Inferior parietal cortex (tissue), 1 donor: ENCODE measurements around the gene SYMPK.

Experiments
- DNase-seq: peaks from one replicate; pipeline ENCODE4 v3.0.0-alpha.2; 2016; ENCODE audit errors: extremely low spot score

The SYMPK gene

GRCh38 chr19:45866400-45867176 lies 3.6 kb upstream of the SYMPK start:
- no peak for DNase-seq

GRCh38 chr19:45865269-45865948 lies 2.5 kb upstream of the SYMPK start:
- DNase-seq = no peak

GRCh38 chr19:45864629-45865082 lies 1.7 kb upstream of the SYMPK start:
- no peak for DNase-seq

- peak; percentile 22 for DNase-seq
Measured at GRCh38 chr19:45863840-45864628, 1.1 kb upstream of the SYMPK start, which contains the start of gene FOXA3. TSS of gene FOXA3 (plus strand) at chr19:45864326. CDS start at chr19:45864457, 131 bp downstream.

- DNase-seq = no peak
Measured at GRCh38 chr19:45863335-45863839, 440 bp upstream of the SYMPK start.

GRCh38 chr19:45862271-45862563 lies 730 bp downstream of the SYMPK start:
- no peak for DNase-seq

GRCh38 chr19:45860359-45861259 lies 2.3 kb downstream of the SYMPK start:
- no peak for DNase-seq

GRCh38 chr19:45854167-45854778 lies 8.7 kb downstream of the SYMPK start:
- no peak for DNase-seq

- DNase-seq = no peak
Measured at GRCh38 chr19:45852983-45853382, 10.0 kb downstream of the SYMPK start.

GRCh38 chr19:45852145-45852750 lies 10.7 kb downstream of the SYMPK start:
- DNase-seq = no peak

GRCh38 chr19:45848922-45849321 lies 14.0 kb downstream of the SYMPK start:
- no peak for DNase-seq

- DNase-seq = no peak
Measured at GRCh38 chr19:45847663-45848062, 15.3 kb downstream of the SYMPK start.

GRCh38 chr19:45842198-45842597 lies 20.7 kb downstream of the SYMPK start:
- DNase-seq = no peak

- DNase-seq = no peak
Measured at GRCh38 chr19:45834970-45835369, 28.0 kb downstream of the SYMPK start.

GRCh38 chr19:45828945-45829344 lies 34.0 kb downstream of the SYMPK start:
- DNase-seq = no peak

GRCh38 chr19:45828523-45828922 lies 34.4 kb downstream of the SYMPK start:
- DNase-seq = no peak

- no peak for DNase-seq
Measured at GRCh38 chr19:45827459-45828093, 35.4 kb downstream of the SYMPK start.

- DNase-seq = no peak
Measured at GRCh38 chr19:45826934-45827333, 36.0 kb downstream of the SYMPK start.

GRCh38 chr19:45825917-45826893 lies 36.7 kb downstream of the SYMPK start:
- DNase-seq = no peak
